ENCODE results near the gene COL9A2.

GRCh38 chr1:40255231-40255630 is 61.9 kb downstream of the COL9A2 start:
- TF ChIP-seq POLR2A (IDR thresholded peaks at IDR 0.05) (no peak), CTCF (IDR thresholded peaks at IDR 0.05) (no peak), POLR2AphosphoS5 (IDR thresholded peaks at IDR 0.05) (no peak)

Data from suprapubic skin (tissue), 4 donors.